GM13977 (cell line): ENCODE results near the gene SEMA4B.
A peak's percentile ranks its signal among the peaks of the same experiment; 100 is the strongest.
"Not testable (repeated sequence)": the region's sequence is repeated elsewhere in the genome, so short reads cannot be mapped to it uniquely, and the experiment has no call there.

Experiments
- DNase-seq: peaks from one replicate; pipeline ENCODE4 v3.0.0; 2012; ENCODE audit warnings: low spot score
- CTCF ChIP-seq: IDR thresholded peaks from 2 replicates; pipeline ENCODE4 v1.5.1; 2012; ENCODE audit warnings: mild to moderate bottlenecking, control low read depth; ENCODE audit not compliant: insufficient read depth; ENCODE audit errors: extremely low read depth, missing control alignments
- in situ Hi-C: fragments of 300-500 bp; cut with MboI; formaldehyde crosslinking; loops from one replicate; pipeline ENCODE4 v1.12.0; 2022; ENCODE audit warnings: low sequenced_read_pairs, low pct_unique_long_range_greater_than_20kb, mixed read lengths, inconsistent platforms; ENCODE audit not compliant: unreplicated experiment

SEMA4B gene

DNA sequence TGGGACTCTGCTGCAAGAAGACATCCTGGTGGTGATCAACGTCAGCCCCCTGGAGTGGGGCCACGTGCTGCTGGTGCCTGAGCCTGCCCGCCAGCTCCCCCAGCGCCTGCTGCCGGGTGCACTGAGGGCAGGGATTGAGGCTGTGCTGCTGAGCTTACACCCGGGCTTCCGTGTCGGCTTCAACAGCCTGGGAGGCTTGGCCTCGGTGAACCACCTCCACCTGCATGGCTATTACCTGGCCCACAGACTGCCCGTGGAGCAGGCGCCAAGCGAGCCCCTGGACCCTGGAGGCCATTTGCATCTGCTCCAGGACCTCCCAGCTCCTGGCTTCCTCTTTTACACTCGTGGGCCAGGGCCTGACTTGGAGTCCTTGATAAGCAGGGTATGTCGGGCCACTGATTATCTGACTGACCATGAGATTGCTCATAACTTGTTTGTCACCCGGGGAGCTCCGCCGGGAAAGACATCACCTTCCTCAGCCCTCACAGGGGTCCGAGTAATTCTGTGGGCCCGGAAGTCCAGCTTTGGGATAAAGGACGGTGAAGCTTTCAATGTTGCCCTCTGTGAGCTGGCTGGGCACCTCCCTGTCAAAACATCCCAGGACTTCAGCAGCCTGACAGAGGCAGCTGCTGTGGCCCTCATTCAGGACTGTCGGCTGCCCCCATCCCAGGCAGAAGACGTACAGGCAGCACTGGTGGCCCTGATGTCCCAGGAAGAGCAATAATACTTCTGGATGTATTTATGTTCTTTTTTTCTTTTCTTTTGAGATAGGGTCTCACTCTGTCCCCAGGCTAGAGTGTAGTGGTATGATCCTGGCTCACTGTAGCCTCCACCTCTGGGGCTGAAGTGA, 40.4 kb downstream of the SEMA4B start:
- in situ Hi-C loops = no loop called here
- no peak for DNase-seq

DNA sequence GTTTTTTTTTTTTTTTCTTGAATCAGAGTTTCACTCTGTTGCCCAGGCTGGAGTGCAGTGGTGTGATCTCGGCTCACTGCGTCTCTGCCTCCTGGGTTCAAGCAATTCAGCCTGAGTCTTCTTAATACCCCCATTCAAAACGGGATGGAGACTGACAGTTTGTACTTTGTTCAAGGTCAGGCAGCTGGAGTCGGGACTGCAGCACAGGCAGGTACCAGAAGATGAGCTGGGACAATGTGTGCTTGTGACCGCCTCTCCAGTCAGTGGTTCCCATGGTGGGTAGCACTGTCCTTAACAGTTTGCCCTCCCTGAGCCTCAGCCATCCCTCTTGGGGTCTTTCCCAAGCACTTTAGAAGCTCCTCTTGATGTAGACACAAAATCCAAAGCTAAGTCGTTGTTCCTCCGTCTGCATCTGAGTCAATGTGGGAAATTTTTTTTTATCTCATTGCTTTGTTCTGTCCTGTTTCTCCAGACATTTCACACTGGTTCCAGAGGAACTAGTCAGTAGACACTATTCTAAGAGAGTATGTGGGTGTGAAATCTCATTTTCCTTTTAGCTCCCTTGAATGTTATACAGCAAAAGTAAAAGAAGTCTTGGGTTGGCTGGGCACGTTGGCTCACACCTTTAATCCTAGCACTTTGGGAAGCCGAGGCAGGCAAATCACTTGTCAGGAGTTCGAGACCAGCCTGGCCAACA, 43.0 kb downstream of the SEMA4B start:
- in situ Hi-C loops = no loop called here
- TF ChIP-seq CTCF = no peak
- DNase-seq = no peak

More for the DNA sequence above, 40.4 kb downstream of the SEMA4B start:
- TF ChIP-seq CTCF = no peak

DNA sequence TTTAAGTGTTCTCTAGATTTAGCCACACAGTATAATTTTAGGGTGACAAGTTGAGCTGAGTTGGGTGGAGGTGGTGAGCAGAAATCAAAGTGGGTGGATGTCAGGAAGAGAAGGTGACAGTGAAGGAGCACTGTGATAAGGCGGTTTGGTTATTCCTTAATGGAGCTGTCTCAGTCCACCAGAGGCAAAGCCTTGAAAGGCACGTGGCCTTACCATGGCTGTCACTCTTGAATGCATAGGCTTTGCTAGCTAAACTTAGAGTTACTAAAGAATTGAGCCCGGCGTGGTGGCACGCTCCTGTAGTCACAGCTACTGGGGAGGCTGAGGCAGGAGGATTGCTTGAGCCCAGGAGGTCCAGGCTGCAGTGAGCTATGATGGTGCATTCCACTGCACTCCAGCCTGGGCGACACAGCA, 47.7 kb downstream of the SEMA4B start:
- DNase-seq = no peak
- TF ChIP-seq CTCF = no peak
- in situ Hi-C loops = no loop called here

DNA sequence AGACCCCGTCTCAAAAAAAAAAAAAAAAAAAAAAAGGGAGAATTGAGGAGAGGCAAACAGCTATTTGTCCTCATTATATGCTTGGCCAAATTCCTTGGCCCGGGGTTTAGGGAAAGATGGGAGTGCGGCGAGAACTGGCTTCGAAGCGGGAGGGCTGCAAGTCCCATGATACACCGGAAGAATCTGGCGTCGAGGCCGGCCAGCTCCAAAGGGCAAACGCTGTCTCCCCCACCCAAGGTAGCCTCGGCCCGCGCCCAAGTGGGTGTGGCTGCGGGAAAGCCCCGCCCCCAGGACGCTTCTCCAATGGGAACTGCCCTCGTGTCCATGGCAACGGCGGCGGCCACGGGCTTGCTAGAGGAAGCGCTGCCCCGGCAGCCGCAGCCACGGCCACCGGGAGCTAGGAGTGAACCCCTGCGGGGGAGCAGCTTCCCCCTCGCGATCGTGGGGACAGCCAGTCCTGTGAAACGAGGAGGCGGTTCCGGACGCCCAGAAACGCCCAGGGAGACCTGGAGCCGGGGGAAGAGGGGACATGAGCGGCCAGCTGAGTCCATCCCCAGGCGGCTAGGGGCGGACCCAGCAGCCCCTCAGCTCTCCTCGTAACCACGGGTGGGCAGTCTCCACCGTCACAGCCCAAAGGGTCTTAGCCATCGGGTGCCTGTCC, 48.2 kb downstream of the SEMA4B start, which contains the start of gene TTLL13:
Gene TTLL13, plus strand, starts transcription at position 354 of the 661 bp plus-strand sequence. CDS start 1,075 bp downstream, outside the sequence.
- in situ Hi-C loops = no loop called here
- no peak for DNase-seq
- no peak for TF ChIP-seq CTCF

GRCh38 chr15:90257776-90258175, 56.6 kb downstream of the SEMA4B start:
- DNase-seq = no peak
- no peak for TF ChIP-seq CTCF
- in situ Hi-C loops = no loop called here

GRCh38 chr15:90259524-90259923, 58.4 kb downstream of the SEMA4B start:
- in situ Hi-C loops = no loop called here
- no peak for TF ChIP-seq CTCF
- peak; percentile 45 for DNase-seq

DNA sequence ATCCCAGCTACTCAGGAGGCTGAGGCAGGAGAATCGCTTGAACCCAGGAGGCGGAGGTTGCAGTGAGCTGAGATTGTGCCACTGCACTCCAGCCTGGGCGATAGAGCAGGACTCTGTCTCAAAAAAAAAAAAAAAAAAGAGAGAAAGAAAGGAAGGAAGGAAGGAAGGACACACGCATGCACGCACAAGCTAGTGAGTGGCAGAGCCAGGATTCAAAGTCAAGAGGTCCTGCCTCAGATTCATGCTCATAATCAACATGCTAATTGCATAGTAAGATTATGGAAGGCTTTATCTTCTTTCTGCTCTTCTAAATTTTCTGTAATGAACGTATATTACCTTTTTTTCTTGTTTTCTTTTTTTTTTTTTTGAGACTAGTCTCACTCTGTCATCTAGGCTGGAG, 59.6 kb downstream of the SEMA4B start:
- DNase-seq, in situ Hi-C loops: not testable (repeated sequence)
